GM19351 (cell line): Measurements from ENCODE around the gene PLCB1.

Experiments
- ATAC-seq: cut with Tn5 transposase; IDR thresholded peaks from one replicate; pipeline ENCODE4 v1.9.1; 2021; ENCODE audit warnings: mild to moderate bottlenecking, moderate library complexity; ENCODE audit not compliant: unreplicated experiment

Gene PLCB1

GRCh38 chr20:8242066-8242465 is 110.0 kb downstream of the PLCB1 start:
- ATAC-seq, result no peak

- ATAC-seq, result no peak
Observed at GRCh38 chr20:8242827-8243724, 111.0 kb downstream of the PLCB1 start.

- no peak for ATAC-seq
Observed at GRCh38 chr20:8244637-8245036, 112.6 kb downstream of the PLCB1 start.

GRCh38 chr20:8246153-8246552 is 114.1 kb downstream of the PLCB1 start:
- no peak for ATAC-seq

GRCh38 chr20:8246716-8247115 is 114.7 kb downstream of the PLCB1 start:
- no peak for ATAC-seq

GRCh38 chr20:8248051-8248450 is 116.0 kb downstream of the PLCB1 start:
- ATAC-seq, result no peak

- ATAC-seq, result no peak
Observed at GRCh38 chr20:8249634-8250033, 117.6 kb downstream of the PLCB1 start.

- no peak for ATAC-seq
Observed at GRCh38 chr20:8250539-8251200, 118.6 kb downstream of the PLCB1 start.

- ATAC-seq, result no peak
Observed at GRCh38 chr20:8251201-8251575, 119.1 kb downstream of the PLCB1 start.

GRCh38 chr20:8254911-8255582 is 123.0 kb downstream of the PLCB1 start:
- ATAC-seq, result no peak

- no peak for ATAC-seq
Observed at GRCh38 chr20:8255945-8256632, 124.0 kb downstream of the PLCB1 start.

GRCh38 chr20:8260837-8261251 is 128.8 kb downstream of the PLCB1 start:
- ATAC-seq, result no peak

- ATAC-seq, result no peak
Observed at GRCh38 chr20:8262721-8263120, 130.7 kb downstream of the PLCB1 start.

- no peak for ATAC-seq
Observed at GRCh38 chr20:8265588-8265987, 133.5 kb downstream of the PLCB1 start.

- ATAC-seq, result no peak
Observed at GRCh38 chr20:8267009-8267408, 134.9 kb downstream of the PLCB1 start.

GRCh38 chr20:8271727-8272126 is 139.7 kb downstream of the PLCB1 start:
- no peak for ATAC-seq

GRCh38 chr20:8272766-8273165 is 140.7 kb downstream of the PLCB1 start:
- no peak for ATAC-seq

- ATAC-seq, result no peak
Observed at GRCh38 chr20:8284902-8285301, 152.8 kb downstream of the PLCB1 start.

GRCh38 chr20:8287340-8287739 is 155.3 kb downstream of the PLCB1 start:
- ATAC-seq, result no peak

- ATAC-seq, result no peak
Observed at GRCh38 chr20:8291200-8291599, 159.1 kb downstream of the PLCB1 start.

- ATAC-seq, result no peak
Observed at GRCh38 chr20:8291873-8292272, 159.8 kb downstream of the PLCB1 start.
